GM21423 (cell line): Measurements from ENCODE around the gene IP6K2.
"Not testable (repeated sequence)": the region's sequence is repeated elsewhere in the genome, so short reads cannot be mapped to it uniquely, and the experiment has no call there.

Source experiments
- ATAC-seq: cut with Tn5 transposase; IDR thresholded peaks from one replicate; pipeline ENCODE4 v1.9.1; 2021; ENCODE audit warnings: mild to moderate bottlenecking, moderate library complexity; ENCODE audit not compliant: unreplicated experiment

Gene IP6K2

GRCh38 chr3:48716982-48717746 lies at the start of gene IP6K2:
Gene IP6K2 (minus strand): TSS chr3:48717221. CDS start chr3:48695291, 21,930 bp downstream.
- peak; percentile 98 for ATAC-seq

- ATAC-seq: no peak
Measured at GRCh38 chr3:48765376-48765775, 48.4 kb upstream of the IP6K2 start.

- no peak for ATAC-seq
Measured at GRCh38 chr3:48762816-48763215, 45.8 kb upstream of the IP6K2 start.

- not testable (repeated sequence) for ATAC-seq
Measured at GRCh38 chr3:48759991-48760540, 43.0 kb upstream of the IP6K2 start.

GRCh38 chr3:48759531-48759930 lies 42.5 kb upstream of the IP6K2 start:
- ATAC-seq: not testable (repeated sequence)

GRCh38 chr3:48759071-48759470 lies 42.0 kb upstream of the IP6K2 start:
- no peak for ATAC-seq

- no peak for ATAC-seq
Measured at GRCh38 chr3:48756640-48757039, 39.6 kb upstream of the IP6K2 start.

- ATAC-seq: no peak
Measured at GRCh38 chr3:48750856-48751255, 33.8 kb upstream of the IP6K2 start.

GRCh38 chr3:48748754-48749153 lies 31.7 kb upstream of the IP6K2 start:
- no peak for ATAC-seq

GRCh38 chr3:48747706-48748105 lies 30.7 kb upstream of the IP6K2 start:
- no peak for ATAC-seq

- no peak for ATAC-seq
Measured at GRCh38 chr3:48747015-48747615, 30.1 kb upstream of the IP6K2 start.

GRCh38 chr3:48743773-48744172 lies 26.8 kb upstream of the IP6K2 start:
- no peak for ATAC-seq

GRCh38 chr3:48741226-48741625 lies 24.2 kb upstream of the IP6K2 start:
- ATAC-seq: not testable (repeated sequence)

GRCh38 chr3:48739955-48740823 lies 23.2 kb upstream of the IP6K2 start:
- ATAC-seq: peak; percentile 68

- no peak for ATAC-seq
Measured at GRCh38 chr3:48739617-48739954, 22.6 kb upstream of the IP6K2 start.

- no peak for ATAC-seq
Measured at GRCh38 chr3:48738926-48739616, 22.1 kb upstream of the IP6K2 start.

- no peak for ATAC-seq
Measured at GRCh38 chr3:48738144-48738536, 21.1 kb upstream of the IP6K2 start.

GRCh38 chr3:48735075-48735767 lies 18.2 kb upstream of the IP6K2 start:
- ATAC-seq: not testable (repeated sequence)

- not testable (repeated sequence) for ATAC-seq
Measured at GRCh38 chr3:48734541-48734940, 17.5 kb upstream of the IP6K2 start.
